Stimulated activated CD4-positive, alpha-beta T cell treated with anti-CD3 and anti-CD28 coated beads, Interleukin-15, amount 100 ng/mL, for 48 hours (primary cell): ENCODE measurements around the gene NGFR.

Experiments used
- DNase-seq, 2 donors: peaks; one replicate each; pipeline ENCODE4 v3.0.0-alpha.2; 2020; ENCODE audit warnings: low read depth in 2 of 2

Gene NGFR

GRCh38 chr17:49494986-49495841, at the start of gene NGFR:
Gene NGFR, plus strand, starts transcription at chr17:49495293. Its CDS starts 125 bp downstream, at chr17:49495418.
- no peak for DNase-seq

GRCh38 chr17:49445591-49445990, 49.5 kb upstream of the NGFR start:
- no peak for DNase-seq

GRCh38 chr17:49447628-49448302, 47.3 kb upstream of the NGFR start:
- no peak for DNase-seq

GRCh38 chr17:49450181-49450580, 44.9 kb upstream of the NGFR start:
- no peak for DNase-seq

GRCh38 chr17:49450735-49451134, 44.4 kb upstream of the NGFR start:
- DNase-seq = no peak

- no peak for DNase-seq
Observed at GRCh38 chr17:49452201-49452600, 42.9 kb upstream of the NGFR start.

GRCh38 chr17:49452661-49453060, 42.4 kb upstream of the NGFR start:
- DNase-seq = no peak

- DNase-seq = no peak
Observed at GRCh38 chr17:49454050-49454449, 41.0 kb upstream of the NGFR start.

- DNase-seq = no peak
Observed at GRCh38 chr17:49455272-49455861, 39.7 kb upstream of the NGFR start.

- no peak for DNase-seq
Observed at GRCh38 chr17:49456183-49456965, 38.7 kb upstream of the NGFR start.

GRCh38 chr17:49457564-49458535, 37.2 kb upstream of the NGFR start:
- no peak for DNase-seq

GRCh38 chr17:49459401-49459984, 35.6 kb upstream of the NGFR start:
- DNase-seq = no peak

GRCh38 chr17:49460401-49460800, 34.7 kb upstream of the NGFR start:
- no peak for DNase-seq

GRCh38 chr17:49461580-49461979, 33.5 kb upstream of the NGFR start:
- no peak for DNase-seq

- DNase-seq = no peak
Observed at GRCh38 chr17:49464049-49464448, 31.0 kb upstream of the NGFR start.

GRCh38 chr17:49465331-49465903, 29.7 kb upstream of the NGFR start:
- no peak for DNase-seq

GRCh38 chr17:49466436-49466835, 28.7 kb upstream of the NGFR start:
- DNase-seq = no peak

GRCh38 chr17:49467175-49467574, 27.9 kb upstream of the NGFR start:
- no peak for DNase-seq

- no peak for DNase-seq
Observed at GRCh38 chr17:49468811-49469385, 26.2 kb upstream of the NGFR start.
